Endothelial cell of umbilical vein (primary cell): ENCODE results near the gene UGT1A3. TPM values are rescaled to one million over a fixed set of nuclear protein-coding genes. Genes with fewer than 3 reads are reported as not detected.

Experiments used
- BruUV-seq: library from RNA; stranded (reverse); fragments of 400-500 nt; replicated peaks from 2 replicates; lab custom pipeline; 2021; lab: Mats Ljungman, UMichigan
- CTCF ChIA-PET: fragments of 300-600, 350-600 bp; sonication (Branson Sonifier 250); formaldehyde crosslinking; loops from one replicate; lab custom pipeline; 2021; ENCODE audit warnings: antibody characterized with exemption, inconsistent platforms; lab: Charles Lee
- POLR2A ChIA-PET: fragments of 300-600, 350-600 bp; sonication (Branson Sonifier 250); formaldehyde crosslinking; loops from one replicate; lab custom pipeline; 2021; ENCODE audit warnings: antibody characterized with exemption, inconsistent platforms; lab: Charles Lee
- DNase-seq: peaks from one replicate; pipeline ENCODE4 v3.0.0-alpha.2; 2011; ENCODE audit warnings: low read depth, low spot score
- FAIRE-seq: peaks from 2 replicates; lab custom pipeline; 2011; peaks lifted over from hg19 to GRCh38; lab: Jason Lieb, UNC
- H2AFZ ChIP-seq: 2 replicates; pipeline ENCODE4 v1.6.0; 2012; ENCODE audit warnings: low read depth, low read length, control low read depth, inconsistent platforms
- H3K27ac ChIP-seq: 2 replicates; pipeline ENCODE4 v1.5.1; 2011; ENCODE audit warnings: low read depth, mild to moderate bottlenecking, control low read depth, low read length, moderate library complexity; ENCODE audit not compliant: insufficient read depth
- H3K27me3 ChIP-seq, 2 experiments: 2 replicates each; pipeline versions ENCODE4 v1.6.0 to v1.6.1; 2011; ENCODE audit warnings: low read length in 2 of 2, mixed read lengths in 1 of 2; ENCODE audit not compliant: control insufficient read depth in 2 of 2, insufficient read depth in 2 of 2
- H3K36me3 ChIP-seq, 2 experiments: 2 replicates in 1 of 2; 3 replicates in 1 of 2; pipeline ENCODE4 v1.5.1; 2011; ENCODE audit warnings: low read length in 2 of 2, mild to moderate bottlenecking in 1 of 2, moderate library complexity in 1 of 2; ENCODE audit not compliant: control insufficient read depth in 2 of 2, insufficient read depth in 2 of 2; ENCODE audit errors: extremely low read depth in 1 of 2
- H3K4me1 ChIP-seq: 3 replicates; pipeline ENCODE4 v1.5.1; 2011; ENCODE audit warnings: mild to moderate bottlenecking, low read length; ENCODE audit not compliant: control insufficient read depth, insufficient read depth; ENCODE audit errors: extremely low read depth
- H3K4me2 ChIP-seq: 2 replicates; pipeline ENCODE4 v1.6.1; 2011; ENCODE audit warnings: low read length, control low read depth, mixed read lengths; ENCODE audit not compliant: insufficient read depth
- H3K4me3 ChIP-seq, 3 experiments: fragments of 200-600 bp in 1 of 3; sonication (generic), shearing (Covaris generic) in 1 of 3; replicated peaks in 1 of 3; 2 replicates each; pipeline ENCODE4 v1.5.1; 2011 to 2016; ENCODE audit warnings: control low read depth in 3 of 3, low read length in 3 of 3, mild to moderate bottlenecking in 2 of 3, inconsistent platforms in 1 of 3, low read depth in 1 of 3, moderate library complexity in 1 of 3; ENCODE audit not compliant: insufficient read depth in 1 of 3
- H3K79me2 ChIP-seq: 2 replicates; pipeline ENCODE4 v1.6.0; 2012; ENCODE audit warnings: low read length, inconsistent platforms; ENCODE audit not compliant: control insufficient read depth, insufficient read depth
- H3K9ac ChIP-seq: replicated peaks from 2 replicates; pipeline ENCODE3; 2011; ENCODE audit warnings: low read length, control low read depth; ENCODE audit not compliant: insufficient read depth; ENCODE audit errors: extremely low read depth
- H3K9me1 ChIP-seq: replicated peaks from 3 replicates; pipeline ENCODE4 v1.6.0; 2011; ENCODE audit warnings: mild to moderate bottlenecking, low read length; ENCODE audit not compliant: control insufficient read depth, insufficient read depth; ENCODE audit errors: extremely low read depth
- H3K9me3 ChIP-seq: replicated peaks from 2 replicates; pipeline ENCODE4 v1.5.1; 2012; ENCODE audit warnings: low read length, inconsistent platforms; ENCODE audit not compliant: control insufficient read depth, insufficient read depth
- H4K20me1 ChIP-seq: replicated peaks from 2 replicates; pipeline ENCODE3; 2011; ENCODE audit warnings: mild to moderate bottlenecking, low read length; ENCODE audit not compliant: control insufficient read depth, insufficient read depth; ENCODE audit errors: extremely low read depth
- CTCF ChIP-seq, 2 donors: IDR thresholded peaks; 1 replicate in 1 of 2; 2 replicates in 1 of 2; pipeline ENCODE4 v1.5.1; 2011; ENCODE audit warnings: low read length in 2 of 2, mild to moderate bottlenecking in 2 of 2, moderate library complexity in 2 of 2, control low read depth in 1 of 2, inconsistent platforms in 1 of 2, low read depth in 1 of 2; ENCODE audit not compliant: insufficient read depth in 1 of 2; ENCODE audit errors: extremely low read depth in 1 of 2
- EZH2 ChIP-seq: IDR thresholded peaks from 2 replicates; pipeline ENCODE4 v1.6.1; 2012; ENCODE audit warnings: borderline replicate concordance, low read depth, mild to moderate bottlenecking, moderate library complexity, low read length, inconsistent platforms; ENCODE audit not compliant: severe bottlenecking
- FOS ChIP-seq: IDR thresholded peaks from 2 replicates; pipeline ENCODE4 v1.6.1; 2011; ENCODE audit warnings: mild to moderate bottlenecking, low read length, moderate library complexity, borderline replicate concordance; ENCODE audit not compliant: insufficient read depth
- GATA2 ChIP-seq: IDR thresholded peaks from 2 replicates; pipeline ENCODE4 v1.7.0; 2011; ENCODE audit warnings: low read depth, mild to moderate bottlenecking, moderate library complexity, mixed read lengths, low read length; ENCODE audit not compliant: insufficient read length, insufficient read depth
- JUN ChIP-seq: IDR thresholded peaks from 2 replicates; pipeline ENCODE4 v1.6.1; 2011; ENCODE audit warnings: borderline replicate concordance, low read depth; ENCODE audit not compliant: insufficient read length, insufficient read depth
- MAX ChIP-seq: IDR thresholded peaks from 2 replicates; pipeline ENCODE4 v1.6.1; 2011; ENCODE audit not compliant: insufficient read depth, insufficient read length
- MYC ChIP-seq: IDR thresholded peaks from one replicate; pipeline ENCODE4 v1.6.1; 2011; ENCODE audit warnings: mild to moderate bottlenecking, low read depth, low read length
- POLR2A ChIP-seq: IDR thresholded peaks from 2 replicates; pipeline ENCODE4 v1.6.1; 2012; ENCODE audit warnings: low read depth, mild to moderate bottlenecking, control low read depth, low read length
- POLR2AphosphoS5 ChIP-seq: IDR thresholded peaks from 2 replicates; pipeline ENCODE4 v1.6.1; 2012; ENCODE audit warnings: low read depth, mild to moderate bottlenecking, control low read depth, low read length, moderate library complexity; ENCODE audit not compliant: insufficient read depth
- dilution Hi-C: fragments of 300-500 bp; cut with MboI; formaldehyde crosslinking; loops from one replicate; pipeline ENCODE4 v1.15.0; 2019; ENCODE audit warnings: low sequenced_read_pairs; ENCODE audit not compliant: extremely low pct_ligation_motif_present
- intact Hi-C: fragments of 100-400 bp; cut with micrococcal nuclease; formaldehyde crosslinking; loops from one replicate; pipeline ENCODE4 v1.10.0; 2022
- polyA plus RNA-seq, 4 experiments: library from polyadenylated mRNA; depleted of rRNA in 3 of 4; stranded (reverse) in 3 of 4; unstranded in 1 of 4; fragments of >200 nt; gene quantifications; 2 replicates each; pipeline versions ENCODE4 v1.2.1 to v1.2.3, GENCODE V29; 2011 to 2012; ENCODE audit warnings: missing spikeins in 1 of 4
- total RNA-seq: library from RNA; stranded (reverse); gene quantifications from 2 replicates; pipeline ENCODE4 v1.2.3, GENCODE V29; 2021

Gene UGT1A3
- total and polyA plus RNA-seq, 2 donors (not counting 3 experiments of a cell fraction or from before 2014, with no cell fraction given), result not detected

- BruUV-seq, result no TSS peak
- Histone ChIP-seq H3K36me3 (no peaks in the 10 kb centered on the region), H3K9me1 (no peaks in the 10 kb centered on the region), H3K79me2 (no peaks in the 10 kb centered on the region), H3K4me1 (no peaks in the 10 kb centered on the region), H3K27me3 (no peaks in the 10 kb centered on the region), H4K20me1 (no peaks in the 10 kb centered on the region), H2AFZ (no peak overlapping the region), H3K9me3 (no peaks in the 10 kb centered on the region), H3K4me3 (no peak overlapping the region), H3K27ac (no peak overlapping the region), H3K4me2 (no peak overlapping the region), H3K9ac (no peak overlapping the region)
- POLR2A ChIA-PET, result no interaction called here
- no peak for FAIRE-seq
- CTCF ChIA-PET, result no interaction called here
- intact Hi-C loops, result no loop called here
- TF ChIP-seq GATA2, result no peak
- TF ChIP-seq MYC, result no peak
- no peak for TF ChIP-seq POLR2AphosphoS5
- TF ChIP-seq FOS, result no peak
- no peak for TF ChIP-seq POLR2A
- TF ChIP-seq CTCF (IDR thresholded peaks at IDR 0.05; ENCODE audit: extremely low read depth in 1 of 2, insufficient read depth in 1 of 2, low read depth in 1 of 2, low read length in 2 of 2), result no peak
- no peak for TF ChIP-seq MAX
- no peak for TF ChIP-seq EZH2
- no peak for TF ChIP-seq JUN
- DNase-seq, result no peak
- dilution Hi-C loops, result no loop called here
Observed at GRCh38 chr2:233769260-233769659, 40.4 kb downstream of the UGT1A3 start.
